Mesodermal cell (in vitro differentiated cells): ENCODE data around the gene CACNG4.

ENCODE experiments used
- H3K27ac ChIP-seq: 2 replicates; pipeline ENCODE4 v1.7.0; 2013; ENCODE audit warnings: mild to moderate bottlenecking, low read depth, low read length, moderate library complexity; ENCODE audit not compliant: severe bottlenecking
- H3K36me3 ChIP-seq: 2 replicates; pipeline ENCODE4 v1.7.1; 2013; ENCODE audit warnings: mild to moderate bottlenecking, low read length, moderate library complexity; ENCODE audit not compliant: control insufficient read depth, insufficient read depth
- H3K4me1 ChIP-seq: one replicate; pipeline ENCODE4 v1.7.1; 2013; ENCODE audit warnings: mild to moderate bottlenecking, low read length; ENCODE audit not compliant: insufficient read depth, control insufficient read depth, poor library complexity, severe bottlenecking
- H3K4me3 ChIP-seq: 2 replicates; pipeline ENCODE4 v1.7.0; 2013; ENCODE audit warnings: low read length, control low read depth, mild to moderate bottlenecking; ENCODE audit not compliant: insufficient read depth, poor library complexity, severe bottlenecking; ENCODE audit errors: extremely low read depth
- H3K9me3 ChIP-seq: 2 replicates; pipeline ENCODE4 v1.7.1; 2013; ENCODE audit warnings: mild to moderate bottlenecking, low read length, moderate library complexity; ENCODE audit not compliant: control insufficient read depth
- WGBS, 2 experiments: methylation state at CpG; one replicate each; pipeline ENCODE4 v1.1.5; 2013; ENCODE audit warnings: missing lambda C conversion rate in 2 of 2; ENCODE audit not compliant: insufficient coverage in 2 of 2; 5-methylcytosine and 5-hydroxymethylcytosine counted together

CACNG4 gene

GRCh38 chr17:67043283-67043682, 78.8 kb downstream of the CACNG4 start:
- peaks cover 13% of the 10 kb centered on the region for H3K9me3 ChIP-seq
- H3K27ac ChIP-seq, result no peak overlapping the region
- H3K36me3 ChIP-seq, result no peaks in the 10 kb centered on the region
- WGBS, 2 experiments, result 90 to 93% methylated on average over 11 to 12 of the region's 12 CpGs
- H3K4me1 ChIP-seq, result no peaks in the 10 kb centered on the region
- no peak overlapping the region for H3K4me3 ChIP-seq

- Histone ChIP-seq H3K9me3 (peaks cover 19% of the 10 kb centered on the region), H3K27ac (no peak within 1 kb of the TSS)
- WGBS, 2 experiments, result 89 to 92% methylated on average over 27 to 29 of the region's 32 CpGs
These were observed 79.7 kb downstream of the CACNG4 start, which contains the start of gene CACNG1 for GRCh38 chr17:67044016-67044772. Gene CACNG1, plus strand, starts transcription at chr17:67044554. Its CDS starts 107 bp downstream, at chr17:67044661.

DNA sequence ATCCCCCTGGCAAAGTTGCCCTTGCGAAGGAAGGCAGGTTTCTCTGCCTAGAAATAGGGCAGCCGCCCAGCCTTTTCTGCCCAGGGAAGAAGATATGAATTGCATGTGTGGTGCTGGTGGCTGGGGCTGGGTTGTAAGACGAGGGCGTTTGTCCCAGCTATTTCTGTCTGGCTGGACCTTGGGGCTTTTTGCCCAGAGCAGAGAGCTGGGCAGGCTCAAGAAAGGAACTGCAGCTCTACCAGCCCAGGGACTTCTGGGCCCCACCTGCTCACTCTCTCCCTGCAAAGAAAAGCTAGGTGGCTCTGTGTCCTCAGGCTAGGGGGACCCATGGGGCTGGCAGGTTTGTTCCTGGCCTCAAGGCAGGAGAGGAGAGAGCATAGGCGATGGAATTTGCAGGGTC, 80.4 kb downstream of the CACNG4 start:
- H3K9me3 ChIP-seq, result peaks cover 23% of the 10 kb centered on the region
- no peaks in the 10 kb centered on the region for H3K36me3 ChIP-seq
- no peaks in the 10 kb centered on the region for H3K4me1 ChIP-seq
- H3K27ac ChIP-seq, result no peak overlapping the region
- WGBS, 2 experiments, result 83 to 95% methylated on average over 3 to 4 of the region's 5 CpGs
- H3K4me3 ChIP-seq, result no peak overlapping the region

More at GRCh38 chr17:67044016-67044772, 79.7 kb downstream of the CACNG4 start, which contains the start of gene CACNG1:
- H3K36me3 ChIP-seq, result no peaks in the 10 kb centered on the region
- no peaks in the 10 kb centered on the region for H3K4me1 ChIP-seq
- no peak within 1 kb of the TSS for H3K4me3 ChIP-seq

DNA sequence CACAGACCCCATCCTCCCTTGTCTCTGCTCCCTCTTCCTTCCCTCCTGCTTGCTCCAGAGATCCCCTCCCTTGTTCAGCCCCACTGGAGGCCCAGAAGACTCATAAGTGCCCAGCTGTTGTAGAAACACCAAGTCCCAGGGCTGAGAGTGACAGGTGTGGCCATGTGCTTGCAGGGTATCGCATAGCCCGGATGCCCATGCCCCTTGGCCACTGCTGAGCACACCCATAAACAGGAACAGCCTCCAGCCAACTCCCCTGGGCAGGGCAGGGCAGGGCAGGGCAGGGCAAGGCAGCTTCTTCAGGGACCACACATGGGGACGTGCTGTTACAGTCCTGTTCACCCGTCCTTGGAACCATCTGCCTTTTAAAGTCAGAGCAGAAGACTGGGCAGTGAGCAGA, 81.9 kb downstream of the CACNG4 start:
- Histone ChIP-seq H3K4me3 (no peak overlapping the region), H3K4me1 (no peaks in the 10 kb centered on the region), H3K27ac (no peak overlapping the region), H3K9me3 (peaks cover 23% of the 10 kb centered on the region), H3K36me3 (no peaks in the 10 kb centered on the region)
- 88 to 94% methylated on average over 4 of the region's 4 CpGs for WGBS, 2 experiments

DNA sequence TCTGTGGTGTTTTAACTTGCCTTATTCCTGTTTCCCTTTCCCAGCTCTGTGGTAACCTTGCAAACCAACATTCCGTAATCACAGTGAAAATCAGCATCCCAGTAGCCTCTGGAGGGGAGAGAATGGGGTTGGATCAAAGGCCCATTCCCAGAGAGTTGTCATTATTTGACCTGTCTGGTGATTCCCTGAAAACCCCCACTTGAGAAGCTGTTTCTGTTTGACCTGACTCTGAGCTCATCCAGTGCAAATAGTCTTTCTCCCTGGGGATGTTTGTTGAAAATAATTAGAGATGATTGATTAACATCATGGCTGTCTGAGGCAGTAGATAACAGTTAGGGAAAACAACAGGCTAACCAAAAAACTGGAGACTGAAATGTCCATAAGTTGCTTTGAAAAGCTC, 82.9 kb downstream of the CACNG4 start:
- no peaks in the 10 kb centered on the region for H3K4me1 ChIP-seq
- peaks cover 23% of the 10 kb centered on the region for H3K9me3 ChIP-seq
- H3K27ac ChIP-seq, result no peak overlapping the region
- WGBS, 2 experiments, result no CpG with 5 or more reads among the region's 1 CpG
- H3K36me3 ChIP-seq, result no peaks in the 10 kb centered on the region
- no peak overlapping the region for H3K4me3 ChIP-seq

DNA sequence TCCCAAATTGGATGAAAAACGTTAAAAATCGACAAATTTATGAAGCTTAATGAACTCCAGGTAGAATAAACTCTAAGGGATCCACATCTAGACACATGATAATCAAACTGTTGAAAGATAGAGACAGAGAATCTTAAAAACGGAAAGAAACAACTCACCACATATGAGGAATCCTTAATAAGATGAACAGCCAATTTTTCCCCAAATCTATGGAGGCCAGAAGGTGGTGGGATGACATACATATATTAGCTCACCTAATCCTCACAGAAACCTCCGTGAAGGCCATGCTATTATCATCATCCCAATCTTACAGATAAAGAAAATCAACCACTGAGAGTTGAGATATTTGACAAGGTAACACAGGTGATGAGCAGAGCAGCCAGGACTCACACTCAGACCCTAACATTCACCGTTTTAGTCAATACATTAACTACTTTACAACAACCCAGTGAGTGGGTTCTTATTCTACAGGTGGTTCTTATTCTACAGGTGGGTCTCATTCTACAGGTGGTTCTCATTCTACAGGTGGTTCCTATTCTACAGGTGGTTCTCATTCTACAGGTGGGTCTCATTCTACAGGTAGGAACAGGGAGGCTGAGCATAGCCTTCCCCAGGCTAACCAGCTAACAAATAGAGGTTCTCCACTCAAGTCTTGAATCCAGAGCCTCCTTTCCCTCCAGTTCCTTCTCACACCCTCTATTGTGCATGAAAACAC, 84.7 kb downstream of the CACNG4 start:
- WGBS, 2 experiments, result 68% methylated on average over 2 of the region's 5 CpGs; no CpG with 5 or more reads in 1 of the 2 experiments
- Histone ChIP-seq H3K9me3 (peaks cover 23% of the 10 kb centered on the region), H3K27ac (no peak overlapping the region), H3K4me1 (no peaks in the 10 kb centered on the region), H3K36me3 (no peaks in the 10 kb centered on the region), H3K4me3 (no peak overlapping the region)

- Histone ChIP-seq H3K36me3 (no peaks in the 10 kb centered on the region), H3K27ac (no peak overlapping the region), H3K9me3 (peaks cover 23% of the 10 kb centered on the region), H3K4me3 (no peak overlapping the region), H3K4me1 (no peaks in the 10 kb centered on the region)
- 89% methylated on average over 1 of the region's 1 CpG; no CpG with 5 or more reads in 1 of the 2 experiments for WGBS, 2 experiments
These were observed 85.6 kb downstream of the CACNG4 start for GRCh38 chr17:67050066-67050465.

DNA sequence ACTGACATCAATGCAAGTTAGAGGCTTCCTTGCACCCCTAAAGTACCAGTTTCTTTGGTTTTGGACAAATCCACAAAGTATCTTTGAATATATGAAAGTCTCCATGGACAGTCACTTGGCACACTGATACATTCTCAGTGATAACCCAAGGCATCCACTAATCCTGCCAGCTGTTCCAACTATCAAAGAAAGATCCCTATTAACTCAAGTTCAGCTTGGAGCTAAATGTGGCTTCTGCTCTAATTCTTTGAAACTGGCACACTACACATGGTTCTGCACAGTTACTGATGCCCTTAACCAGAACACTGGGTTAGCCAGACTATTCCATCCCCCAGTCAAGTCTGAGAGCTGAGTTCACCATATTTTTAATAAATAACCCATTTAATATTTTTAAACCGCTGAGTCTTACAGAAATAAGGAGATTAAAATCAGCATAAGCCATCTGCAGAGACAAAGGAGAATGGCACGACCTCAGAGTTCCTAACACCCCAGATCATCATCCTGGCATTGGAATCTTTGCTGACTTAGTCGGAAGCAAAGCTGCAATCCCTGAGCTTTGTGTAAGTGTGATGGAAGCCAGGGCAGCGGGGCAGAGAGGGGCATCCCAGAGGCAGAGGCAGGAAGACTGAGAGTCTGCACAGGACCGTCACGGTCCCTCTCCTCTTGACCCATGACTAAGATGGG, 86.1 kb downstream of the CACNG4 start:
- WGBS, 2 experiments, result 93 to 97% methylated on average over 3 to 5 of the region's 6 CpGs
- Histone ChIP-seq H3K4me1 (no peaks in the 10 kb centered on the region), H3K36me3 (no peaks in the 10 kb centered on the region), H3K27ac (no peak overlapping the region), H3K4me3 (no peak overlapping the region), H3K9me3 (peaks cover 23% of the 10 kb centered on the region)

- no peak overlapping the region for H3K27ac ChIP-seq
- WGBS, 2 experiments, result 77 to 100% methylated on average over 1 to 2 of the region's 4 CpGs
- H3K4me3 ChIP-seq, result no peak overlapping the region
- no peaks in the 10 kb centered on the region for H3K36me3 ChIP-seq
- peaks cover 23% of the 10 kb centered on the region for H3K9me3 ChIP-seq
- no peaks in the 10 kb centered on the region for H3K4me1 ChIP-seq
These were observed 86.6 kb downstream of the CACNG4 start for GRCh38 chr17:67051155-67051538.

DNA sequence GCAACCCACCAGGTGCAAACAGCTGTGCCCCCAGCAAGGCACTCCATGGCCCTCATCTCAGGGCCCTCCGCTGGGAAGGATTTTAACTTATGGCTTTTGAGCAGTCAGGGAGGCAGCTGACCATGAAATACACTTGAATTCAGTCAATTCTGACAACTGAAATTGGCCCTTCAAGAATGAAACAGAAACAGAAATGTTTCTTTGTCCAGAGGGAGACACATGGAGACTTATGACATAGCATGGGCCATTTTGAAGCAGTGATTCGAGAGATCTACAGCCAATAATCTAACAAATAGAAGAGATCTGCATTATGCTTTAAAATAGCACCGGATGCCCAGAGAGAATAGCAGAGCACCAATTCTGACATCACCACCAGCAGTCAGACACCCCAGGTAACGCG, 87.3 kb downstream of the CACNG4 start:
- H3K4me1 ChIP-seq, result no peaks in the 10 kb centered on the region
- no peak overlapping the region for H3K27ac ChIP-seq
- 86 to 100% methylated on average over 1 of the region's 5 CpGs for WGBS, 2 experiments
- H3K36me3 ChIP-seq, result no peaks in the 10 kb centered on the region
- no peak overlapping the region for H3K4me3 ChIP-seq
- peaks cover 23% of the 10 kb centered on the region for H3K9me3 ChIP-seq
